Nephron (organoid): ENCODE data around the gene PPP1R3F.
A peak's percentile ranks its signal among the peaks of the same experiment; 100 is the strongest.

Source experiments
- H3K27ac Mint-ChIP-seq, 3 experiments: 2 replicates each; pipeline ENCODE4 v1.8.0; 2020; ENCODE audit warnings: mixed read lengths in 3 of 3, mild to moderate bottlenecking in 2 of 3, moderate library complexity in 1 of 3
- H3K27me3 Mint-ChIP-seq: 2 replicates; pipeline ENCODE4 v1.8.0; 2021; ENCODE audit warnings: low read depth, mild to moderate bottlenecking, moderate library complexity, mixed read lengths
- H3K36me3 Mint-ChIP-seq: 2 replicates; pipeline ENCODE4 v1.8.0; 2020; ENCODE audit warnings: low read depth, mixed read lengths
- H3K4me1 Mint-ChIP-seq: 2 replicates; pipeline ENCODE4 v1.8.0; 2020; ENCODE audit warnings: mixed read lengths
- H3K4me3 Mint-ChIP-seq, 3 experiments: 2 replicates each; pipeline ENCODE4 v1.8.0; 2020; ENCODE audit warnings: mild to moderate bottlenecking in 3 of 3, mixed read lengths in 3 of 3, moderate library complexity in 2 of 3
- H3K9me3 Mint-ChIP-seq: 2 replicates; pipeline ENCODE4 v1.8.0; 2020; ENCODE audit warnings: mixed read lengths
- CTCF ChIP-seq, 3 experiments: fragments of 200-600 bp; sonication (generic); IDR thresholded peaks; one replicate each; pipeline ENCODE4 v1.5.0; 2021; ENCODE audit warnings: antibody characterized with exemption in 3 of 3; ENCODE audit not compliant: unreplicated experiment in 3 of 3

PPP1R3F gene

GRCh38 chrX:49228185-49228584, 41.4 kb upstream of the PPP1R3F start:
- Mint-ChIP-seq H3K36me3 (no peaks in the 10 kb centered on the region), H3K4me1 (no peaks in the 10 kb centered on the region), H3K4me3 (no peak overlapping the region), H3K27ac (no peak overlapping the region), H3K9me3 (peaks cover 26% of the 10 kb centered on the region), H3K27me3 (peaks cover 3% of the 10 kb centered on the region)
- no peak for TF ChIP-seq CTCF (IDR thresholded peaks at IDR 0.05; ENCODE audit: unreplicated experiment in 3 of 3)

GRCh38 chrX:49230500-49231232, 38.9 kb upstream of the PPP1R3F start:
- no peak for TF ChIP-seq CTCF (IDR thresholded peaks at IDR 0.05; ENCODE audit: unreplicated experiment in 3 of 3)
- peak overlapping the region; percentile 67 to 69 (median 68) for H3K4me3 Mint-ChIP-seq
- H3K27ac Mint-ChIP-seq = no peak overlapping the region
- H3K4me1 Mint-ChIP-seq = no peaks in the 10 kb centered on the region
- H3K9me3 Mint-ChIP-seq = peaks cover 22% of the 10 kb centered on the region
- peaks cover 3% of the 10 kb centered on the region for H3K27me3 Mint-ChIP-seq
- no peaks in the 10 kb centered on the region for H3K36me3 Mint-ChIP-seq

GRCh38 chrX:49231333-49232000, 38.1 kb upstream of the PPP1R3F start:
- peaks cover 22% of the 10 kb centered on the region for H3K9me3 Mint-ChIP-seq
- TF ChIP-seq CTCF (IDR thresholded peaks at IDR 0.05; ENCODE audit: unreplicated experiment in 3 of 3) = no peak
- peak overlapping the region in 2 of 3 experiments; percentile 59 to 68 for H3K4me3 Mint-ChIP-seq
- peaks cover 3% of the 10 kb centered on the region for H3K27me3 Mint-ChIP-seq
- H3K4me1 Mint-ChIP-seq = no peaks in the 10 kb centered on the region
- no peaks in the 10 kb centered on the region for H3K36me3 Mint-ChIP-seq
- H3K27ac Mint-ChIP-seq = no peak overlapping the region

- TF ChIP-seq CTCF (IDR thresholded peaks at IDR 0.05; ENCODE audit: unreplicated experiment in 3 of 3) = no peak
- no peak overlapping the region for H3K27ac Mint-ChIP-seq
- H3K27me3 Mint-ChIP-seq = peaks cover 3% of the 10 kb centered on the region
- H3K4me3 Mint-ChIP-seq = no peak overlapping the region
- H3K9me3 Mint-ChIP-seq = peaks cover 22% of the 10 kb centered on the region
- H3K4me1 Mint-ChIP-seq = peaks cover 6% of the 10 kb centered on the region
- H3K36me3 Mint-ChIP-seq = peaks cover 4% of the 10 kb centered on the region
Measured at GRCh38 chrX:49232525-49232924, 37.1 kb upstream of the PPP1R3F start.

GRCh38 chrX:49233176-49233575, 36.4 kb upstream of the PPP1R3F start, which contains the start of gene CACNA1F:
CACNA1F (minus strand) TSS chrX:49233340; CDS start chrX:49233309, 31 bp downstream.
- Mint-ChIP-seq H3K36me3 (peaks cover 4% of the 10 kb centered on the region), H3K4me3 (peak within 1 kb of the TSS in 1 of 3 experiments; percentile 22), H3K4me1 (peaks cover 6% of the 10 kb centered on the region), H3K27ac (no peak within 1 kb of the TSS), H3K27me3 (peaks cover 3% of the 10 kb centered on the region), H3K9me3 (peaks cover 16% of the 10 kb centered on the region)
- no peak for TF ChIP-seq CTCF (IDR thresholded peaks at IDR 0.05; ENCODE audit: unreplicated experiment in 3 of 3)
